RWPE2 (cell line): ENCODE measurements around the gene VASH2.
A peak's percentile ranks its signal among the peaks of the same experiment; 100 is the strongest.

ENCODE experiments used
- ATAC-seq: fragments of 200-7000 bp; cut with Tn5 transposase; 3 replicates; pipeline ENCODE4 v1.9.1; 2021; ENCODE audit warnings: low read depth
- DNase-seq: peaks from one replicate; pipeline ENCODE4 v3.0.0-alpha.2; 2020; ENCODE audit warnings: low spot score
- H3K27ac ChIP-seq: fragments of 450-650 bp; 2 replicates; pipeline ENCODE4 v1.5.1; 2017; ENCODE audit warnings: mild to moderate bottlenecking; ENCODE audit not compliant: poor library complexity, severe bottlenecking
- H3K27me3 ChIP-seq: fragments of 250-450 bp; sonication (Bioruptor Pico); 2 replicates; pipeline ENCODE4 v1.5.1; 2021; ENCODE audit warnings: mild to moderate bottlenecking, moderate library complexity; ENCODE audit not compliant: insufficient read depth, poor library complexity, severe bottlenecking
- H3K36me3 ChIP-seq: fragments of 250-450 bp; sonication (Bioruptor Pico); 2 replicates; pipeline ENCODE4 v1.5.1; 2020; ENCODE audit warnings: low read depth, mild to moderate bottlenecking, moderate library complexity
- H3K4me1 ChIP-seq: fragments of 250-450 bp; sonication (Bioruptor Pico); 2 replicates; pipeline ENCODE4 v1.5.1; 2021; ENCODE audit warnings: mild to moderate bottlenecking, moderate library complexity; ENCODE audit not compliant: insufficient read depth, poor library complexity, severe bottlenecking
- H3K4me3 ChIP-seq: fragments of 250-450 bp; sonication (Bioruptor Pico); 2 replicates; pipeline ENCODE4 v1.5.1; 2021; ENCODE audit warnings: mild to moderate bottlenecking, moderate library complexity; ENCODE audit not compliant: severe bottlenecking
- H3K9me3 ChIP-seq: fragments of 250-450 bp; sonication (Bioruptor Pico); 2 replicates; pipeline ENCODE4 v1.5.1; 2021; ENCODE audit warnings: mild to moderate bottlenecking, moderate library complexity; ENCODE audit not compliant: severe bottlenecking
- CTCF ChIP-seq: fragments of 450-650 bp; IDR thresholded peaks from one replicate; pipeline ENCODE4 v1.5.1; 2017; ENCODE audit warnings: mild to moderate bottlenecking, moderate library complexity; ENCODE audit not compliant: poor library complexity, severe bottlenecking

Gene VASH2

GRCh38 chr1:212945463-212946160 lies 4.7 kb upstream of the VASH2 start:
- H3K4me3 ChIP-seq: no peak overlapping the region
- no peaks in the 10 kb centered on the region for H3K36me3 ChIP-seq
- TF ChIP-seq CTCF: no peak
- H3K4me1 ChIP-seq: no peaks in the 10 kb centered on the region
- H3K27ac ChIP-seq: no peak overlapping the region
- no peaks in the 10 kb centered on the region for H3K27me3 ChIP-seq
- DNase-seq: no peak
- H3K9me3 ChIP-seq: no peaks in the 10 kb centered on the region
- no peak for ATAC-seq

- no peak for DNase-seq
- Histone ChIP-seq H3K27me3 (peaks cover 7% of the 10 kb centered on the region), H3K4me3 (no peak overlapping the region), H3K27ac (no peak overlapping the region), H3K9me3 (no peaks in the 10 kb centered on the region), H3K36me3 (no peaks in the 10 kb centered on the region), H3K4me1 (no peaks in the 10 kb centered on the region)
- no peak for ATAC-seq
- no peak for TF ChIP-seq CTCF
Observed at GRCh38 chr1:212946872-212947271, 3.5 kb upstream of the VASH2 start.

GRCh38 chr1:212949771-212950170 lies 570 bp upstream of the VASH2 start:
- TF ChIP-seq CTCF: no peak
- DNase-seq (no peak), ATAC-seq (no peak)
- Histone ChIP-seq H3K36me3 (no peaks in the 10 kb centered on the region), H3K4me1 (no peaks in the 10 kb centered on the region), H3K4me3 (peak overlapping the region; percentile 32), H3K27me3 (peaks cover 8% of the 10 kb centered on the region), H3K27ac (no peak overlapping the region), H3K9me3 (no peaks in the 10 kb centered on the region)

DNA sequence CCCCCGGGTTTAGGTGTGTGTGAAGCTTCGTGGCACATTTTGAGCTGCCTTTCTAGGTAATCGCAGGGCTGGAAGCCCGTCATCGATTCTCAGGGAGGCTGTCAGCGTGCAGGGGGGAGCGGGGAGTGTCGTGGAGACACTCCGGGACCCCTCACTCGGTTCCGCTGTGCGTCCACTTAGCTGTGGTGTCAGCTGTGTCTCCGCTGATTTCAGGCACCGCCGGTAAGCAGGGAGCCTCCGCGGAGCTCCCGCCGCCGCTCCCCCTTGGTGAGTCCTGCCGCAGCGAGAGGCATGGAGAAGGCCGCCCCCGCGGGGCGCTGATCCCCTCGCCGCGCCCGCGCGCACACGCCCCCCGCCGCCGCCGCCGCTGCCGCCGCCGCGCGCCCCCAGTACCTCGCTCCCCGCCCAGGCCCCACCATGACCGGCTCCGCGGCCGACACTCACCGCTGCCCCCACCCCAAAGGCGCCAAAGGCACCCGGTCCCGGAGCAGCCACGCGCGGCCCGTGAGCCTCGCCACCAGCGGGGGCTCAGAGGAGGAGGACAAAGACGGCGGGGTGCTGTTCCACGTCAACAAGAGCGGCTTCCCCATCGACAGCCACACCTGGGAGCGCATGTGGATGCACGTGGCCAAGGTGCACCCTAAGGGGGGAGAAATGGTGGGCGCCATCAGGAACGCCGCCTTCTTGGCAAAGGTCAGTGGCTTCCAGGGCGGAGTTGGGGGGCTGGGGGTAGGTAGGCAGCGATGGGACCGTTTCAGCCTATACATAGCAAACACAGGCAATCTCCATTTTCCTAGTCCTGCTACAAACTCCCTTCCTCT lies 995 bp downstream of the VASH2 start:
- ATAC-seq (no peak), DNase-seq (no peak)
- no peak overlapping the region for H3K27ac ChIP-seq
- TF ChIP-seq CTCF: no peak
- peak overlapping the region; percentile 32 for H3K4me3 ChIP-seq
- H3K27me3 ChIP-seq: peaks cover 8% of the 10 kb centered on the region
- H3K4me1 ChIP-seq: no peaks in the 10 kb centered on the region
- no peaks in the 10 kb centered on the region for H3K9me3 ChIP-seq
- no peaks in the 10 kb centered on the region for H3K36me3 ChIP-seq
